ENCODE measurements around the gene CTSA.
A peak's percentile ranks its signal among the peaks of the same experiment; 100 is the strongest.

Gene CTSA

GRCh38 chr20:45933266-45934045 is 42.3 kb downstream of the CTSA start:
- Mint-ChIP-seq H3K4me3 (peak overlapping the region; percentile 98), H3K9me3 (no peaks in the 10 kb centered on the region), H3K27ac (peak overlapping the region; percentile 99), H3K4me1 (peaks cover 21% of the 10 kb centered on the region), H3K36me3 (peaks cover 43% of the 10 kb centered on the region)
- ATAC-seq (peak; percentile 20), DNase-seq (ENCODE audit: low spot score in 2 of 2) (peak; percentile 35 to 80)

- peaks cover 26% of the 10 kb centered on the region for H3K4me1 Mint-ChIP-seq
- no peaks in the 10 kb centered on the region for H3K9me3 Mint-ChIP-seq
- DNase-seq (ENCODE audit: low spot score in 2 of 2) (no peak), ATAC-seq (peak; percentile 31)
- H3K27ac Mint-ChIP-seq: peak overlapping the region; percentile 99
- H3K4me3 Mint-ChIP-seq: peak overlapping the region; percentile 98
- H3K36me3 Mint-ChIP-seq: peaks cover 49% of the 10 kb centered on the region
Observed at GRCh38 chr20:45934046-45934585, 43.0 kb downstream of the CTSA start.

- Mint-ChIP-seq H3K4me1 (peaks cover 26% of the 10 kb centered on the region), H3K9me3 (no peaks in the 10 kb centered on the region), H3K4me3 (peak within 1 kb of the TSS; percentile 98), H3K27ac (peak within 1 kb of the TSS; percentile 99), H3K36me3 (peaks cover 56% of the 10 kb centered on the region)
- peak; percentile 85 for ATAC-seq
- peak; percentile 98 to 99 for DNase-seq (ENCODE audit: low spot score in 2 of 2)
Observed at GRCh38 chr20:45934586-45935415, 43.7 kb downstream of the CTSA start, which contains the start of gene PCIF1. Gene PCIF1, plus strand, starts transcription at chr20:45934683. Its CDS starts 4,317 bp downstream, at chr20:45939000.

- Mint-ChIP-seq H3K36me3 (peaks cover 63% of the 10 kb centered on the region), H3K27ac (peak overlapping the region; percentile 99), H3K4me3 (peak overlapping the region; percentile 98), H3K4me1 (peaks cover 26% of the 10 kb centered on the region), H3K9me3 (no peaks in the 10 kb centered on the region)
- ATAC-seq (peak; percentile 1), DNase-seq (ENCODE audit: low spot score in 2 of 2) (no peak)
Observed at GRCh38 chr20:45935416-45936046, 44.4 kb downstream of the CTSA start.

- Mint-ChIP-seq H3K4me3 (peak overlapping the region; percentile 98), H3K9me3 (no peaks in the 10 kb centered on the region), H3K36me3 (peaks cover 86% of the 10 kb centered on the region), H3K4me1 (peaks cover 26% of the 10 kb centered on the region), H3K27ac (peak overlapping the region; percentile 94)
- ATAC-seq (no peak), DNase-seq (ENCODE audit: low spot score in 2 of 2) (no peak)
Observed at GRCh38 chr20:45937765-45938164, 46.6 kb downstream of the CTSA start.

- peak overlapping the region; percentile 94 for H3K27ac Mint-ChIP-seq
- DNase-seq (ENCODE audit: low spot score in 2 of 2) (no peak), ATAC-seq (no peak)
- H3K9me3 Mint-ChIP-seq: no peaks in the 10 kb centered on the region
- H3K4me3 Mint-ChIP-seq: no peak overlapping the region
- H3K4me1 Mint-ChIP-seq: peaks cover 33% of the 10 kb centered on the region
- H3K36me3 Mint-ChIP-seq: peaks cover 94% of the 10 kb centered on the region
Observed at GRCh38 chr20:45938727-45939438, 47.7 kb downstream of the CTSA start.

- H3K27ac Mint-ChIP-seq: peak overlapping the region; percentile 94
- peaks cover 94% of the 10 kb centered on the region for H3K36me3 Mint-ChIP-seq
- DNase-seq (ENCODE audit: low spot score in 2 of 2): no peak
- no peak overlapping the region for H3K4me3 Mint-ChIP-seq
- H3K9me3 Mint-ChIP-seq: no peaks in the 10 kb centered on the region
- peaks cover 45% of the 10 kb centered on the region for H3K4me1 Mint-ChIP-seq
- ATAC-seq: no peak
Observed at GRCh38 chr20:45940053-45940452, 48.9 kb downstream of the CTSA start.

- Mint-ChIP-seq H3K4me3 (no peak overlapping the region), H3K4me1 (peaks cover 47% of the 10 kb centered on the region), H3K36me3 (peaks cover 94% of the 10 kb centered on the region), H3K9me3 (no peaks in the 10 kb centered on the region), H3K27ac (no peak overlapping the region)
- no peak for DNase-seq (ENCODE audit: low spot score in 2 of 2)
- ATAC-seq: no peak
Observed at GRCh38 chr20:45940469-45940868, 49.3 kb downstream of the CTSA start.

GRCh38 chr20:45943613-45944012 is 52.5 kb downstream of the CTSA start:
- Mint-ChIP-seq H3K4me1 (peaks cover 51% of the 10 kb centered on the region), H3K27ac (peak overlapping the region; percentile 88), H3K9me3 (no peaks in the 10 kb centered on the region), H3K4me3 (peak overlapping the region; percentile 67), H3K36me3 (peaks cover 100% of the 10 kb centered on the region)
- no peak for DNase-seq (ENCODE audit: low spot score in 2 of 2)
- no peak for ATAC-seq

- H3K4me3 Mint-ChIP-seq: peak overlapping the region; percentile 67
- DNase-seq (ENCODE audit: low spot score in 2 of 2) (no peak), ATAC-seq (peak; percentile 83)
- peaks cover 100% of the 10 kb centered on the region for H3K36me3 Mint-ChIP-seq
- peak overlapping the region; percentile 88 for H3K27ac Mint-ChIP-seq
- H3K9me3 Mint-ChIP-seq: no peaks in the 10 kb centered on the region
- peaks cover 55% of the 10 kb centered on the region for H3K4me1 Mint-ChIP-seq
Observed at GRCh38 chr20:45944151-45944964, 53.2 kb downstream of the CTSA start.

- Mint-ChIP-seq H3K36me3 (peaks cover 100% of the 10 kb centered on the region), H3K27ac (peak overlapping the region; percentile 88)
- no peak for ATAC-seq
Observed at GRCh38 chr20:45944965-45945677, 54.0 kb downstream of the CTSA start.

GRCh38 chr20:45945678-45946148 is 54.6 kb downstream of the CTSA start:
- no peaks in the 10 kb centered on the region for H3K9me3 Mint-ChIP-seq
- H3K4me1 Mint-ChIP-seq: peaks cover 60% of the 10 kb centered on the region
- peak overlapping the region; percentile 88 for H3K27ac Mint-ChIP-seq
- peak overlapping the region; percentile 67 for H3K4me3 Mint-ChIP-seq
- ATAC-seq (peak; percentile 1), DNase-seq (ENCODE audit: low spot score in 2 of 2) (no peak)
- H3K36me3 Mint-ChIP-seq: peaks cover 100% of the 10 kb centered on the region

More at GRCh38 chr20:45944965-45945677, 54.0 kb downstream of the CTSA start:
- no peak for DNase-seq (ENCODE audit: low spot score in 2 of 2)
- H3K4me1 Mint-ChIP-seq: peaks cover 60% of the 10 kb centered on the region
- H3K4me3 Mint-ChIP-seq: peak overlapping the region; percentile 67
- H3K9me3 Mint-ChIP-seq: no peaks in the 10 kb centered on the region
